Mesendoderm (in vitro differentiated cells): Measurements from ENCODE around the gene GALNTL6.
"Not testable (repeated sequence)": the region's sequence is repeated elsewhere in the genome, so short reads cannot be mapped to it uniquely, and the experiment has no call there.

Source experiments
- DNase-seq: peaks from one replicate; pipeline ENCODE4 v3.0.0; 2013
- H2AK5ac ChIP-seq: 2 replicates; pipeline ENCODE4 v1.6.1; 2013; ENCODE audit warnings: low read length, inconsistent platforms
- H2BK120ac ChIP-seq: 2 replicates; pipeline ENCODE4 v1.6.1; 2013; ENCODE audit warnings: low read depth, mild to moderate bottlenecking, low read length, moderate library complexity, mixed read lengths
- H2BK15ac ChIP-seq: replicated peaks from 2 replicates; pipeline ENCODE4 v1.6.1; 2013; ENCODE audit warnings: low read depth, mild to moderate bottlenecking, moderate library complexity
- H2BK5ac ChIP-seq: 2 replicates; pipeline ENCODE4 v1.6.1; 2013; ENCODE audit warnings: low read length, inconsistent platforms
- H3K18ac ChIP-seq: 2 replicates; pipeline ENCODE4 v1.6.1; 2013; ENCODE audit warnings: mild to moderate bottlenecking, low read length, mixed read lengths
- H3K23ac ChIP-seq: one replicate; pipeline ENCODE4 v1.6.1; 2013; ENCODE audit warnings: low read length
- H3K27ac ChIP-seq: 2 replicates; pipeline ENCODE4 v1.5.1; 2013; ENCODE audit warnings: low read depth, mild to moderate bottlenecking, inconsistent platforms, low read length, moderate library complexity
- H3K27me3 ChIP-seq: 2 replicates; pipeline ENCODE4 v1.6.1; 2013; ENCODE audit warnings: low read length, control low read depth, mild to moderate bottlenecking, inconsistent platforms; ENCODE audit not compliant: insufficient read depth, poor library complexity
- H3K36me3 ChIP-seq: 2 replicates; pipeline ENCODE4 v1.6.1; 2013; ENCODE audit warnings: low read length, inconsistent platforms; ENCODE audit not compliant: control insufficient read depth, insufficient read depth
- H3K4ac ChIP-seq: one replicate; pipeline ENCODE4 v1.6.1; 2013; ENCODE audit warnings: low read depth, mild to moderate bottlenecking, low read length, moderate library complexity
- H3K4me1 ChIP-seq: 2 replicates; pipeline ENCODE4 v1.6.1; 2013; ENCODE audit warnings: low read depth, low read length, inconsistent platforms; ENCODE audit not compliant: control insufficient read depth
- H3K4me2 ChIP-seq: 2 replicates; pipeline ENCODE4 v1.6.1; 2013; ENCODE audit warnings: low read length
- H3K4me3 ChIP-seq: 2 replicates; pipeline ENCODE4 v1.5.1; 2013; ENCODE audit warnings: mild to moderate bottlenecking, low read length
- H3K56ac ChIP-seq: one replicate; pipeline ENCODE4 v1.6.1; 2013; ENCODE audit warnings: low read length
- H3K79me1 ChIP-seq: 2 replicates; pipeline ENCODE4 v1.6.1; 2013; ENCODE audit warnings: low read length, inconsistent platforms
- H3K79me2 ChIP-seq: 2 replicates; pipeline ENCODE4 v1.6.1; 2013; ENCODE audit warnings: mild to moderate bottlenecking, low read length; ENCODE audit not compliant: control insufficient read depth, insufficient read depth
- H3K9ac ChIP-seq: 2 replicates; pipeline ENCODE4 v1.6.1; 2013; ENCODE audit warnings: low read length, inconsistent platforms
- H4K5ac ChIP-seq: one replicate; pipeline ENCODE4 v1.6.1; 2013; ENCODE audit warnings: low read length
- H4K8ac ChIP-seq: one replicate; pipeline ENCODE4 v1.6.1; 2013; ENCODE audit warnings: low read depth, mild to moderate bottlenecking, control low read depth, low read length, moderate library complexity
- WGBS: extraction: QIAGEN DNeasy Blood & Tissue Kit; methylation state at CpG from one replicate; pipeline ENCODE4 v1.1.7; 2013; ENCODE audit warnings: low lambda C conversion rate, missing lambda C conversion rate; ENCODE audit not compliant: insufficient coverage; ENCODE audit errors: extremely low coverage; 5-methylcytosine and 5-hydroxymethylcytosine counted together

The GALNTL6 gene

GRCh38 chr4:172897046-172897445 is 1083.8 kb downstream of the GALNTL6 start:
- Histone ChIP-seq H4K5ac (no peak overlapping the region), H3K56ac (no peak overlapping the region), H3K79me1 (no peaks in the 10 kb centered on the region), H3K4me3 (no peak overlapping the region), H2AK5ac (no peak overlapping the region), H2BK5ac (no peak overlapping the region), H3K18ac (no peak overlapping the region), H3K9ac (no peak overlapping the region), H3K23ac (no peak overlapping the region), H2BK15ac (no peak overlapping the region), H3K27me3 (peaks cover 2% of the 10 kb centered on the region), H3K36me3 (no peaks in the 10 kb centered on the region), H3K4me1 (no peaks in the 10 kb centered on the region), H2BK120ac (no peak overlapping the region), H4K8ac (no peak overlapping the region), H3K4me2 (no peak overlapping the region), H3K4ac (no peak overlapping the region), H3K27ac (no peak overlapping the region), H3K79me2 (no peaks in the 10 kb centered on the region)
- WGBS = no CpG with 5 or more reads among the region's 3 CpGs
- DNase-seq = peak; percentile 16

DNA sequence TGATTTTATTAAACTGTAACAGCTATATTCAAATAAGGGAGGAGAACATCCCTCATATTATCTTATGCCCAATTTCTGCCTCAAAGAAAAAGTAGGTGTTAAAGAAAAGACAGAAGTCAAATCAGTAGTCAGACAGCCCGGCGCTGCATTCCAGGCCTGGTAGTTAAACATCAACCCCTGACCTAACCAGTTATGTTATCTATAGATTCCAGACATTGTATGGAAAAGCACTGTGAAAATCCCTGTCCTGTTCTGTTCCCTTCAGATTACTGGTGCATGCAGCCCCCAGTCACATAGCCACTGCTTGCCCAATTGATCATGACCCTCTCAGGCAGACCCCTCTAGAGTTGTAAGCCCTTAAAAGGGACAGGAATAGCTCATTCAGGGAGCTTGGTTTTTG is 1085.5 kb downstream of the GALNTL6 start:
- Histone ChIP-seq H3K9ac (no peak overlapping the region), H2BK15ac (no peak overlapping the region), H3K4me2 (no peak overlapping the region), H3K23ac (no peak overlapping the region), H4K5ac (no peak overlapping the region), H2BK5ac (no peak overlapping the region), H3K56ac (no peak overlapping the region), H3K4ac (no peak overlapping the region), H3K4me3 (no peak overlapping the region), H3K36me3 (no peaks in the 10 kb centered on the region), H3K18ac (no peak overlapping the region), H3K27me3 (peaks cover 2% of the 10 kb centered on the region), H3K79me1 (no peaks in the 10 kb centered on the region), H2BK120ac (no peak overlapping the region), H2AK5ac (no peak overlapping the region), H3K4me1 (no peaks in the 10 kb centered on the region), H3K79me2 (no peaks in the 10 kb centered on the region), H3K27ac (no peak overlapping the region), H4K8ac (no peak overlapping the region)
- peak; percentile 21 for DNase-seq
- no CpG with 5 or more reads among the region's 2 CpGs for WGBS

DNA sequence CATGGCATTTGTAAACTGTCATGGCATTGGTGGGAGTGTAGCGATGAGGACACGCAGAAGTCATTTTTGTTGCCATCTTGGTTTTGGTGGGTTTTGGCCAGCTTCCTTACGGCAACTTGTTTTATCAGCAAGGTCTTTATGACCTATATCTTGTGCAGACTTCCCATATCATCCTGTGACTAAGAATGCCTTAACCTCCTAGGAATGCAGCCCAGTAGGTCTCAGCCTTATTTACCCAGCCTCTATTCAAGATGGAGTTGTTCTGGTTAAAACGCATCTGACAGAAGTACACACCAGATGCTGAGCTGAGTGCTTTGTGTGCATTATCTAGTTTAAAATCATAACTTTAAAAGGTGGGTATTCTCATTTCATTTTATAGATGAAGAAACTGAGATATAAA is 1086.7 kb downstream of the GALNTL6 start:
- Histone ChIP-seq H3K18ac (no peak overlapping the region), H2BK120ac (no peak overlapping the region), H4K5ac (no peak overlapping the region), H3K4me3 (no peak overlapping the region), H3K79me1 (no peaks in the 10 kb centered on the region), H3K27me3 (peaks cover 2% of the 10 kb centered on the region), H2AK5ac (no peak overlapping the region), H3K23ac (no peak overlapping the region), H3K27ac (no peak overlapping the region), H3K79me2 (no peaks in the 10 kb centered on the region), H4K8ac (no peak overlapping the region), H3K4ac (no peak overlapping the region), H3K9ac (no peak overlapping the region), H3K56ac (no peak overlapping the region), H3K36me3 (no peaks in the 10 kb centered on the region), H3K4me1 (no peaks in the 10 kb centered on the region), H3K4me2 (no peak overlapping the region), H2BK5ac (no peak overlapping the region), H2BK15ac (no peak overlapping the region)
- WGBS = no CpG with 5 or more reads among the region's 4 CpGs
- DNase-seq = no peak

GRCh38 chr4:172900900-172901299 is 1087.7 kb downstream of the GALNTL6 start:
- H3K79me2 ChIP-seq = no peaks in the 10 kb centered on the region
- peak; percentile 16 for DNase-seq
- no peak overlapping the region for H2BK15ac ChIP-seq
- no peak overlapping the region for H2AK5ac ChIP-seq
- no peak overlapping the region for H2BK5ac ChIP-seq
- H4K5ac ChIP-seq = no peak overlapping the region
- no peaks in the 10 kb centered on the region for H3K79me1 ChIP-seq
- no peak overlapping the region for H2BK120ac ChIP-seq
- H3K4me1 ChIP-seq = no peaks in the 10 kb centered on the region
- H4K8ac ChIP-seq = no peak overlapping the region
- no peaks in the 10 kb centered on the region for H3K36me3 ChIP-seq
- H3K4ac ChIP-seq = no peak overlapping the region
- H3K4me3 ChIP-seq = no peak overlapping the region
- peaks cover 2% of the 10 kb centered on the region for H3K27me3 ChIP-seq
- H3K4me2 ChIP-seq = no peak overlapping the region
- no peak overlapping the region for H3K18ac ChIP-seq
- no peak overlapping the region for H3K27ac ChIP-seq
- H3K56ac ChIP-seq = no peak overlapping the region
- no CpG with 5 or more reads among the region's 4 CpGs for WGBS
- no peak overlapping the region for H3K9ac ChIP-seq
- no peak overlapping the region for H3K23ac ChIP-seq

GRCh38 chr4:172912468-172912867 is 1099.3 kb downstream of the GALNTL6 start:
- not testable (repeated sequence) for H3K79me1 ChIP-seq, H2BK15ac ChIP-seq, H3K56ac ChIP-seq, H2BK120ac ChIP-seq, H3K4ac ChIP-seq, H3K79me2 ChIP-seq, H4K5ac ChIP-seq, H3K23ac ChIP-seq, H3K18ac ChIP-seq, DNase-seq, H3K4me1 ChIP-seq, H3K4me2 ChIP-seq, H4K8ac ChIP-seq, H2BK5ac ChIP-seq, H3K27me3 ChIP-seq, H3K4me3 ChIP-seq, H3K27ac ChIP-seq, H3K9ac ChIP-seq, H2AK5ac ChIP-seq, H3K36me3 ChIP-seq
- no CpG with 5 or more reads among the region's 8 CpGs for WGBS

DNA sequence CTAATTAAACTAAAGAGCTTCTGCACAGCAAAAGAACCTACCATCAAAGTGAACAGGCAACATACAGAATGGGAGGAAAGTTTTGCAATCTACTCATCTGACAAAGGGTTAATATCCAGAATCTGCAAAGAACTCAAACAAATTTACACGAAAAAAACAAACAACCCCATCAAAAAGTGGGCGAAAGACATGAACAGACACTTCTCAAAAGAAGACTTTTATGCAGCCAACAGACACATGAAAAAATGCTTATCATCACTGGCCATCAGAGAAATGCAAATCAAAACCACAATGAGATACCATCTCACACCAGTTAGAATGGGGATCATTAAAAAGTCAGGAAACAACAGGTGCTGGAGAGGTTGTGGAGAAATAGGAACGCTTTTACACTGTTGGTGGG is 1104.2 kb downstream of the GALNTL6 start:
- H2BK120ac ChIP-seq, H3K79me2 ChIP-seq, DNase-seq, H3K4me3 ChIP-seq, H3K36me3 ChIP-seq, H3K27me3 ChIP-seq, H3K4me1 ChIP-seq, H3K23ac ChIP-seq, H3K18ac ChIP-seq, H4K8ac ChIP-seq, H3K4ac ChIP-seq, H2AK5ac ChIP-seq, H3K79me1 ChIP-seq, H3K27ac ChIP-seq, H2BK15ac ChIP-seq, H3K9ac ChIP-seq, H4K5ac ChIP-seq, H2BK5ac ChIP-seq, H3K4me2 ChIP-seq, H3K56ac ChIP-seq: not testable (repeated sequence)
- no CpG with 5 or more reads among the region's 3 CpGs for WGBS
